Hematopoietic multipotent progenitor cell (in vitro differentiated cells): ENCODE measurements around the gene ADPRHL1. TPM values are rescaled to one million over a fixed set of nuclear protein-coding genes. Genes with fewer than 3 reads are reported as not detected.
"Not testable (repeated sequence)": the region's sequence is repeated elsewhere in the genome, so short reads cannot be mapped to it uniquely, and the experiment has no call there.

Experiments used
- DNase-seq, 3 donors: peaks; one replicate each; pipeline ENCODE4 v3.0.0-alpha.2; 2011 to 2015; ENCODE audit warnings: low read depth in 2 of 3, low spot score in 2 of 3
- total RNA-seq: library from RNA; depleted of rRNA; stranded (reverse); fragments of >200 nt; gene quantifications from one replicate; pipeline ENCODE4 v1.2.3, GENCODE V29; 2012

ADPRHL1 gene
- total RNA-seq, 1 donor = 0.27 TPM

GRCh38 chr13:113383089-113383488 lies 70.2 kb downstream of the ADPRHL1 start:
- no peak for DNase-seq

GRCh38 chr13:113382542-113382941 lies 70.7 kb downstream of the ADPRHL1 start:
- not testable (repeated sequence) for DNase-seq

- no peak for DNase-seq
These were observed 74.5 kb downstream of the ADPRHL1 start for GRCh38 chr13:113378825-113379224.

- DNase-seq = no peak
These were observed 78.6 kb downstream of the ADPRHL1 start for GRCh38 chr13:113374511-113375175.

GRCh38 chr13:113373811-113374485 lies 79.3 kb downstream of the ADPRHL1 start:
- no peak for DNase-seq

- DNase-seq = not testable (repeated sequence)
These were observed 81.6 kb downstream of the ADPRHL1 start for GRCh38 chr13:113371701-113372100.

GRCh38 chr13:113371061-113371460 lies 82.2 kb downstream of the ADPRHL1 start:
- DNase-seq = no peak

GRCh38 chr13:113369881-113370280 lies 83.4 kb downstream of the ADPRHL1 start:
- DNase-seq = no peak

GRCh38 chr13:113369189-113369588 lies 84.1 kb downstream of the ADPRHL1 start:
- DNase-seq = no peak

- not testable (repeated sequence) for DNase-seq
These were observed 84.9 kb downstream of the ADPRHL1 start for GRCh38 chr13:113368353-113368752.

- no peak for DNase-seq
These were observed 85.5 kb downstream of the ADPRHL1 start for GRCh38 chr13:113367771-113368170.

- no peak for DNase-seq
These were observed 86.2 kb downstream of the ADPRHL1 start for GRCh38 chr13:113367020-113367560.

GRCh38 chr13:113365971-113366588 lies 87.2 kb downstream of the ADPRHL1 start:
- no peak for DNase-seq

GRCh38 chr13:113365583-113365970 lies 87.7 kb downstream of the ADPRHL1 start:
- DNase-seq = no peak

GRCh38 chr13:113364901-113365582 lies 88.2 kb downstream of the ADPRHL1 start:
- no peak for DNase-seq

- no peak for DNase-seq
These were observed 88.9 kb downstream of the ADPRHL1 start for GRCh38 chr13:113364311-113364889.

- DNase-seq = peak in 1 of 3 donors; percentile 32
These were observed 91.9 kb downstream of the ADPRHL1 start for GRCh38 chr13:113361406-113361805.

GRCh38 chr13:113360446-113360845 lies 92.8 kb downstream of the ADPRHL1 start:
- DNase-seq = no peak

GRCh38 chr13:113359571-113359970 lies 93.7 kb downstream of the ADPRHL1 start:
- no peak for DNase-seq

GRCh38 chr13:113358653-113359190 lies 94.6 kb downstream of the ADPRHL1 start:
- no peak for DNase-seq
